Ramos (cell line): ENCODE data around the gene ADARB2.
"Not testable (repeated sequence)": the region's sequence is repeated elsewhere in the genome, so short reads cannot be mapped to it uniquely, and the experiment has no call there.

Experiments used
- in situ Hi-C: fragments of 300-500 bp; cut with MboI; formaldehyde crosslinking; loops from one replicate; pipeline ENCODE4 v1.14.3; 2022; ENCODE audit warnings: low sequenced_read_pairs; ENCODE audit not compliant: unreplicated experiment

ADARB2 gene

GRCh38 chr10:1625079-1625478 is 112.2 kb downstream of the ADARB2 start:
- in situ Hi-C loops = no loop called here

- in situ Hi-C loops = no loop called here
Observed at GRCh38 chr10:1624240-1624639, 113.1 kb downstream of the ADARB2 start.

GRCh38 chr10:1620803-1621202 is 116.5 kb downstream of the ADARB2 start:
- in situ Hi-C loops = no loop called here

- in situ Hi-C loops = not testable (repeated sequence)
Observed at GRCh38 chr10:1617376-1618317, 119.7 kb downstream of the ADARB2 start.

- in situ Hi-C loops = not testable (repeated sequence)
Observed at GRCh38 chr10:1616701-1617100, 120.6 kb downstream of the ADARB2 start.

- in situ Hi-C loops = no loop called here
Observed at GRCh38 chr10:1615186-1615954, 122.0 kb downstream of the ADARB2 start.

GRCh38 chr10:1613511-1613910 is 123.8 kb downstream of the ADARB2 start:
- in situ Hi-C loops = no loop called here

- in situ Hi-C loops = no loop called here
Observed at GRCh38 chr10:1612908-1613307, 124.4 kb downstream of the ADARB2 start.

- in situ Hi-C loops = no loop called here
Observed at GRCh38 chr10:1611936-1612550, 125.3 kb downstream of the ADARB2 start.

- in situ Hi-C loops = no loop called here
Observed at GRCh38 chr10:1610986-1611770, 126.1 kb downstream of the ADARB2 start.

- in situ Hi-C loops = no loop called here
Observed at GRCh38 chr10:1609648-1609970, 127.7 kb downstream of the ADARB2 start.

- in situ Hi-C loops = no loop called here
Observed at GRCh38 chr10:1608851-1609647, 128.3 kb downstream of the ADARB2 start.

- in situ Hi-C loops = no loop called here
Observed at GRCh38 chr10:1608408-1608807, 128.9 kb downstream of the ADARB2 start.

GRCh38 chr10:1607466-1607865 is 129.9 kb downstream of the ADARB2 start:
- in situ Hi-C loops = no loop called here

- in situ Hi-C loops = no loop called here
Observed at GRCh38 chr10:1605999-1606940, 131.1 kb downstream of the ADARB2 start.

GRCh38 chr10:1605121-1605520 is 132.2 kb downstream of the ADARB2 start:
- in situ Hi-C loops = no loop called here

GRCh38 chr10:1604246-1604645 is 133.1 kb downstream of the ADARB2 start:
- in situ Hi-C loops = no loop called here

GRCh38 chr10:1603181-1603580 is 134.1 kb downstream of the ADARB2 start:
- in situ Hi-C loops = no loop called here
